Stimulated activated CD8-positive, alpha-beta memory T cell treated with anti-CD3 and anti-CD28 coated beads, Interleukin-12 subunit alpha, Interleukin-12 subunit beta, amount 100 ng/mL, for 24 hours (primary cell): ENCODE results near the gene PREX1.

ENCODE experiments used
- DNase-seq: peaks from one replicate; pipeline ENCODE4 v3.0.0-alpha.2; 2020; ENCODE audit errors: extremely low read depth

The PREX1 gene

DNA sequence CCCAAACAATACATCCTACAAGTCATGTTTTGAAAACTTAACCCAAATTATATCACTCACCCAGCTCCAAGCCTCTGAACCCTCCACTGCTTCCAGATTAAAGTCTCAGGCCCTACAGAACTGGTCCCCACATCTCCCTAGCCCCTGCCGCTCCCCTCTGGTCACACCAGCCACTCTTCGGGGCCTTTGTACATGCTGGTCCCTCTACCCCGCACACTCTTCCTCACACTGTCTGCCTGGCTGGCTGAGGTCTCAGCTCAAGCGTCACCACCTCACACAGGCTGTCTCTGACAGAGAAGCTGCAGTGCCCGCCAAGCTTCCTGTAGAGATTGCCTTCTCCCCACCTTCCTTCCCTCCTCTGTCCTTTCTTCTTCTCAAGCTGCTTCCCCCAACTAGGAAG, 192.4 kb downstream of the PREX1 start:
- no peak for DNase-seq

DNA sequence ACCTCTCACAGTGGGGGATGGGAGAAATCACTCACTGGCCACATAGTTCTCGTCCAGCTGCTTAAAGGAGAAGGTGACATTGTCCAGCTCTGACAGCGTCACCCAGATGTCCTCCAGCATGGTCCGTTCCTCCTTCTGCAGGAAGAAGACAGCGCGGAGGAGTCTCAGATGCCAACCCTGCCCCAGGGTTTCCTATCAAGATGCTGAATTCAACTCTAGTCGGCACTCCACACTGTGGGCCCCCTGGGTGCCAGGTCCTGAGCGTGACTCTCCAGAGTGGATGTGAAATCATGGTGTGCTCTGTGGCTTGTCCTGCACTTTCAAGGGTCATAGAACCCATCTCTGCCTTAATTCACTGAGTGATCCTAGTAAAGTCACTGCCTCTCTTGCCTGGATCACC, 193.2 kb downstream of the PREX1 start:
- no peak for DNase-seq

DNA sequence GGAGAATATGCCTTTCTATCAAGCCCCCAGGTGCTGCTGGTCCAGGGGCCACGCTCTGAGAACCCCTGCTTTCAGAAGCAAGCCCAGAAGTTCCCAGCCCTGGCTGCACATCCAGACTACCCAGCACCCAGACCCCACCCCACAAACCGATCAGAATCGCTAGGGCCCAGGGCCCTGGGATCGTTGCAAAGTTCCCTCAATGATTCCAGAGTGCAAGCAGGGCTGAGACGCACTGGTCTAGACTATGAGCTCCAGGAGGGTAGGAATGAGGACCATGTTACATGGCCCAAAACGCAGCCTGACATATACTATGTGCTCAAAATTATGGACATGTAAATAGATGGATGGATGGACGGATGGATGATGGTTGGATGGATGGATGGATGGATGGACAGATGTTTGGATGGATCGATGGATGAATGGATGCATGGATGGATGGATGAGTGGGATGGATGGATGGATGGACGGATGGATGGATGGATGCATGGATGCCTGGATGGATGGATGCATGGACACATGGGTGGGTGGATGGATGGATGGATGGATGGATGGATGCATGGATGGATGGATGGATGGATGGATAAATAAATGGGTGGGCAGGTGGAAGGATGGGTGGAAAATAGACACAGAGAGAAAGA, 194.1 kb downstream of the PREX1 start:
- DNase-seq, result no peak

GRCh38 chr20:48632825-48633619, 194.8 kb downstream of the PREX1 start:
- no peak for DNase-seq

- no peak for DNase-seq
Observed at GRCh38 chr20:48632017-48632824, 195.6 kb downstream of the PREX1 start.

DNA sequence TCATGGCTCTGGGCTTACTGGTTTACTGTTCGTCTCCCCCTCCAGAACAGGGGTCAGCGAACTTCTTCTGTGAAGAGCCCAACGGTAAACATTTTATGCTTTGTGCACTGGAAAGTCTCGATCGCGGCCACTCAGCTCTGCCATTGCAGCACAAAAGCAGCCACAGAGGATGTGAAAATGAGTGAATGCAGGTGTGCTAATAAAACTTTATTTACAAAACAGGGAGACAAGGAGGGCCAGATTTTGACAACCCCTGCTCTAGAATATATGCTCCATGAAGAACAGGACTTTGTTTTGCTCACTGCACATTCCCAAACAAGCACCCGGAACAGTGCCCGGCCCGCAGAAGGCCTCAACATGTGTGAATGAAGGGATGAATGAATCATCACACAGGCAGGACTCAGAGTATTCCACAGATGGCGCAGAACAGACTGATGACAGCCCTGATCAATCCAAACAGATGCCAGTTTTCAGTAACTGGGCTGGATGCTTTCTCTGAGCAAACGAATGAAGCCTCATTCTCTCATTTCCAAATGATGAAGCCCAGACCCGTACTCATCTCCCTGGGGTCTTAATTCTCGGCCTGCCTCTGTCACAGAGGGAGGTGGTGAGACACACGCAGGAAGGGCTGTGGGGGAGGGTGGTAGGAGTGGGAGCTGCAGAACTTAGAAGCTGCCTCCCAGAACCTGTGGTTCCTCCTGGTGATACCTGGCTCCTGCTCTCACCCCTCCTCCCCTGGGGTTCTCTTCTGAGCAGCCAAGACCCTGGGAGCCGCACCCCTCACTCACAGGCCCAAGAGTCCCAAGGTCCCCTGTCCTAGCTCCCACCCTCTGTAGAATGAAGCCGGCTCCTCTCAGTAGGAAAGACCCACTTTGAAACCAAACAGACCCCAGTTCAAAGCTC, 196.4 kb downstream of the PREX1 start:
- DNase-seq, result no peak

DNA sequence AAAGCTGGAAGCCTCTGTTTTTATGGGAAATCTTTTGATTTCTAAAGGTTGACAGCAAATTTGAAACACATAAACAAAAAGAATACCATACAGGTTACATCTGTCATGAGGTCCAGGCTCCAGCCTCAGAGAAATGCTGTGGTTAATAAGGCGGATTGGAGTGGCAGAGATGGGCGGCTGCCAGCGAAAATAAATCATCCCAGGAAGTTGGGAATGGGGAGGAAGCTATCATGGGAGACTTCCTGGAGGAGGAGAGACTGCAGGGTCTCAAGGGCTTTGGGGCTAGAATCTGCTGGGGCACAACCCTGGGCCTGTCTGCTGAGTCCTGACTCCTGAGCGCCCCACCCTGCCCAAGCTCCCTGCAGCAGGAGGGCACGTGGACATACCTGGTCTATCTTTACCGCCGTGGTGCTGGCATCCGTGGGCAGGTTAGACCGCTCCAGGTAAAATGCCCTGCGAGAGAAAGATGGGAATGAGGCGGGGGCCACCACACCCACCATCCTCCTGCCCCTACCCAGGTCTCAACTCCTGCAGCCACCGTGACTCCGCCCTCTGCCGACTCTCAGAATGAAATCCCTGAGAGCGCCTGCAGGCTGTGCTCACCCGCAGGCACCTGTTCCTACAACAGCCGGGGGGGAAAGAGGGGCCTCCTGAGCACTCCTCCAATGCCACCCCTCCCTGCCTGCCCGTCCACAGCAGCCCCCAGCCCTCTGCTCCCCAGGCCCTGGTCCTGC, 197.3 kb downstream of the PREX1 start:
- DNase-seq, result no peak

DNA sequence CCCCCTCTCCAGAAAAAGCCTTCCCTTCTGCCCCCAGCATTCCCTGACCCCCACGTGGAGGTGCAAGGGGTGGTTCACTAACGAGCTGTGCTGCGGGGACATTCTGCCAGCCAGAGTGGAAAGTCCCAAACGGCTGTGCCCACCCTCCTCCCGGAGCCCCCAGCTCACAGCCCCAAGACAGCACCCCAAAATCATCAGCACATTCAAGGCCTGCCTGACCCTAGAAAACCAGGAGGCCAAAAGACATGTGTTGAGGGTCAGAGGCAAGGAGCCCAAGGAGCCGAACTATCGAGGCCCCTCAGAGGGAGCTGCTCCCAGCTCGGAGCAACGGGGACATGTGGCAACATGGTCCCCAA, 197.9 kb downstream of the PREX1 start:
- DNase-seq, result no peak

- no peak for DNase-seq
Observed at GRCh38 chr20:48629069-48629959, 198.5 kb downstream of the PREX1 start.

- DNase-seq, result no peak
Observed at GRCh38 chr20:48627737-48628128, 200.1 kb downstream of the PREX1 start.

DNA sequence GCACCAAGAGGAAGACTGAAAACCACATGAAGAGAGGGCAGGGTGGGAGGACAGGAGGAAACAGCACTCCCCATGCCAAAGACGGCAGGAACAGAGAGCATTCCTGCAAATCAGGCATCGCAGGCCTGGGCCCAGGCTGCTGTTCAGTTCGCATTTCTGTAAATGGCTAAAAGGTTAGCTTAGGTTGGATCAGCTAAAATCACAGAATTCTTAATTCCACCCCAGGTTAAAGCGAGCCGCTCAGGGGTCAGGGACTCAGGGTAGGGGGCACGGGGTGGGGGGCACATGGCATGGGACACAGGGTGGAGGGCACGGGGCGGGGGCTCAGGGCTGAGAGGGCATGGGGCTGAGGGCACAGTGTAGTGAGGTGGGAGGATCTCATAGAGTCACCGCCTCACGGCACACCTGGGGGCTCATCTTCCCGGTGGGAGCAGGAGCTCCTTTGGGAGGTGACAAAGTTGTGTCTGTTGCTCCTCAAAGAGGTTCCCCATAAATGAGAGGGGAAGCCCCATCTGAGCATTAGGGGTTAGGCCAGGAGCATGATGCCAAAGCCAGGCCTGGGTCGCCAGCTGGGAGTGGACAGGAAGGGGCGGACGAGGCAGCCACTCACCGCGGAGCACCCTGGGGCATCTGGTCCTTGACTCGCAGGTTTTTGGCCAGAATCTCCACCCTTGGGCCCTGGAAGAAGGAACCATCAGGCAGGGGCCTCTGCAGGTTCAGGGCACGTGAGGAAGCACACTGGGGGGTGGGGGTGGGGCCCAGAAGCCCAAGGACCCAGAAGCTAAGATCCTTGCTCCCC, 200.7 kb downstream of the PREX1 start:
- DNase-seq, result no peak

GRCh38 chr20:48626226-48626937, 201.4 kb downstream of the PREX1 start:
- no peak for DNase-seq

GRCh38 chr20:48625136-48625900, 202.5 kb downstream of the PREX1 start:
- no peak for DNase-seq

GRCh38 chr20:48624315-48625020, 203.3 kb downstream of the PREX1 start:
- DNase-seq, result no peak

GRCh38 chr20:48623906-48624265, 203.9 kb downstream of the PREX1 start:
- DNase-seq, result no peak

DNA sequence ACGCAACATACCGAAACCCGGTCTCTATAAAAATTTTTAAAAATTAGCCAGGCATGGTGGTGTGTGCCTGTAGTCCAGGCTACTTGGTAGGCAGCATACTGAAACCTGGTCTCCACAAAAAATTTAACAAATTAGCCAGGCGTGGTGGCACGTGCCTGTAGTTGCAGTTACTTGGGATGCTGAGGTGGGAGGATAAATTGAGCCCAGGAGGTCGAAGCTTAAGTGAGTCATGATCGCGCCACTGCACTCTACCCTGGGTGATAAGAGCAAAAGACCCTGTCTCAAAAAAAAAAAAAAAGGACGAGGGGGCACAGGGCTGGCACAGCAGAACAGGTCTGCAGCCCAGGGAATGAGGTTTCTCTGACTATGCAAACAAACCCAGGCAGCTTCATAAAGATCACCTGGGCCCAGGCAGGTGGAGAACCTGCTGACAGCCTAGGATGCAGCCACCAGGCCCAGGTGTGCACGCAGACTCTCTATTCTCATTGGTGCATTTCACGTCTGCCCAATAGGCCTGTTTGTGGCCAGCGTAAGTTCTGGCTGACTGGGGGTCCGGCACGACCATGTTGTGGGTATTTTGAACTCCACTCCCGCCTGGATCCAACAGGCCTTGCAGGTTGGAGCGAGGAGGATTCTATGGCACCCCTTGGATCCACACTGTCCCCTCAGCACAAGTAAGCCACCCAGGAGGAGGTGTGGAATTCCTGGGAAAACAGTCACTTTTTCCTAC, 204.5 kb downstream of the PREX1 start:
- no peak for DNase-seq

GRCh38 chr20:48622421-48622820, 205.4 kb downstream of the PREX1 start:
- DNase-seq, result no peak
